Naive thymus-derived CD4-positive, alpha-beta T cell (primary cell): Measurements from ENCODE around the gene COMMD8. TPM values are rescaled to one million over a fixed set of nuclear protein-coding genes. Genes with fewer than 3 reads are reported as not detected.

ENCODE experiments used
- ATAC-seq: fragments of 150-1000 bp; cut with Tn5 transposase; 2 replicates; pipeline ENCODE4 v1.10.0; 2021; ENCODE audit warnings: mild to moderate bottlenecking, moderate library complexity
- CTCF ChIA-PET: fragments of 350-600 bp; sonication (Branson Sonifier 250); formaldehyde crosslinking; loops from one replicate; lab custom pipeline; 2021; ENCODE audit warnings: antibody characterized with exemption; lab: Charles Lee
- POLR2A ChIA-PET: fragments of 350-600 bp; sonication (Branson Sonifier 250); formaldehyde crosslinking; loops from one replicate; lab custom pipeline; 2021; ENCODE audit warnings: antibody characterized with exemption, inconsistent platforms; lab: Charles Lee
- DNase-seq, 9 donors: peaks; one replicate each; pipeline versions ENCODE4 v3.0.0 to v3.0.0-alpha.2; 2020 to 2022; ENCODE audit warnings: mixed read lengths in 1 of 9
- H3K27ac ChIP-seq: one replicate; pipeline ENCODE4 v1.7.0; 2013; ENCODE audit warnings: mild to moderate bottlenecking, low read depth, low read length, moderate library complexity
- H3K27me3 ChIP-seq, 2 donors: one replicate each; pipeline ENCODE4 v1.7.0; 2013; ENCODE audit warnings: low read length in 2 of 2, mild to moderate bottlenecking in 2 of 2, moderate library complexity in 2 of 2; ENCODE audit not compliant: control insufficient read depth in 2 of 2, insufficient read depth in 2 of 2
- H3K36me3 ChIP-seq, 3 experiments: 1 replicate in 2 of 3; 2 replicates in 1 of 3; pipeline ENCODE4 v1.7.0; 2013; ENCODE audit warnings: low read length in 3 of 3, mild to moderate bottlenecking in 3 of 3, moderate library complexity in 1 of 3; ENCODE audit not compliant: insufficient read depth in 3 of 3, control insufficient read depth in 2 of 3
- H3K4me1 ChIP-seq, 2 donors: one replicate each; pipeline ENCODE4 v1.7.0; 2013; ENCODE audit warnings: low read length in 2 of 2, mild to moderate bottlenecking in 2 of 2, moderate library complexity in 1 of 2; ENCODE audit not compliant: control insufficient read depth in 2 of 2, insufficient read depth in 2 of 2
- H3K4me3 ChIP-seq: 2 replicates; pipeline ENCODE4 v1.7.0; 2013; ENCODE audit warnings: mild to moderate bottlenecking, low read length
- H3K9me3 ChIP-seq, 3 experiments: 1 replicate in 2 of 3; 2 replicates in 1 of 3; pipeline ENCODE4 v1.7.0; 2013; ENCODE audit warnings: low read length in 3 of 3; ENCODE audit not compliant: control insufficient read depth in 2 of 3
- H3K27ac Mint-ChIP-seq, 9 donors: one replicate each; pipeline ENCODE4 v1.8.0; 2020 to 2022; ENCODE audit warnings: mixed read lengths in 9 of 9, mild to moderate bottlenecking in 8 of 9, moderate library complexity in 5 of 9, inconsistent platforms in 2 of 9
- H3K27me3 Mint-ChIP-seq, 5 donors: one replicate each; pipeline ENCODE4 v1.8.0; 2021 to 2022; ENCODE audit warnings: mixed read lengths in 5 of 5, mild to moderate bottlenecking in 1 of 5
- H3K36me3 Mint-ChIP-seq, 5 donors: one replicate each; pipeline ENCODE4 v1.8.0; 2020 to 2022; ENCODE audit warnings: mixed read lengths in 5 of 5, mild to moderate bottlenecking in 3 of 5, inconsistent platforms in 1 of 5
- H3K4me1 Mint-ChIP-seq, 7 donors: one replicate each; pipeline ENCODE4 v1.8.0; 2020 to 2022; ENCODE audit warnings: mixed read lengths in 7 of 7, mild to moderate bottlenecking in 3 of 7, inconsistent platforms in 1 of 7
- H3K4me3 Mint-ChIP-seq, 10 donors: one replicate each; pipeline ENCODE4 v1.8.0; 2020 to 2022; ENCODE audit warnings: mild to moderate bottlenecking in 10 of 10, mixed read lengths in 10 of 10, moderate library complexity in 6 of 10, inconsistent platforms in 2 of 10
- H3K9me3 Mint-ChIP-seq, 11 donors: one replicate each; pipeline ENCODE4 v1.8.0; 2020 to 2022; ENCODE audit warnings: mixed read lengths in 11 of 11, mild to moderate bottlenecking in 4 of 11, inconsistent platforms in 1 of 11, moderate library complexity in 1 of 11
- intact Hi-C, 2 donors: fragments of 100-400 bp; cut with micrococcal nuclease; formaldehyde crosslinking; loops; one replicate each; pipeline ENCODE4 v1.15.1; 2023
- polyA plus RNA-seq, 2 donors: library from polyadenylated mRNA; unstranded; fragments of 300-500 nt; fragmentation: Illumina TruSeq; gene quantifications; one replicate each; pipeline ENCODE4 v1.2.3, GENCODE V29; 2021
- total RNA-seq, 6 experiments: library from RNA in 5 of 6; stranded (reverse) in 5 of 6; gene quantifications; 1 replicate in 5 of 6; 2 replicates in 1 of 6; pipeline ENCODE4 v1.2.3 and lab custom pipeline; 2021 to 2026

Gene COMMD8
- total and polyA plus RNA-seq, 7 experiments from 2014 or later: 8.4 to 48.5 (median 17.4) TPM

GRCh38 chr4:47468706-47469365 is 5.3 kb upstream of the COMMD8 start:
- no peak overlapping the region for H3K4me3 ChIP-seq
- POLR2A ChIA-PET: no interaction called here
- H3K27ac Mint-ChIP-seq: no peak overlapping the region
- no peaks in the 10 kb centered on the region for H3K9me3 Mint-ChIP-seq
- H3K27me3 Mint-ChIP-seq: peaks cover 5 to 25% (median 12%) of the 10 kb centered on the region in 5 donors
- no peak overlapping the region for H3K4me3 Mint-ChIP-seq
- peaks cover 0 to 3% (median 2%) of the 10 kb centered on the region in 7 donors for H3K4me1 Mint-ChIP-seq
- peaks cover 0 to 3% of the 10 kb centered on the region in 2 donors for H3K4me1 ChIP-seq
- H3K27ac ChIP-seq: no peak overlapping the region
- no peak for DNase-seq
- ATAC-seq: no peak
- no peaks in the 10 kb centered on the region for H3K36me3 Mint-ChIP-seq
- H3K36me3 ChIP-seq: no peaks in the 10 kb centered on the region
- CTCF ChIA-PET: no interaction called here
- intact Hi-C loops: loop anchor here in 1 of 2 donors (10.0 kb wide), 2 partner anchors 454 to 806 kb away; no protein-coding TSS in a partner anchor
- no peaks in the 10 kb centered on the region for H3K9me3 ChIP-seq
- no peaks in the 10 kb centered on the region for H3K27me3 ChIP-seq

- H3K27ac ChIP-seq: no peak overlapping the region
- Mint-ChIP-seq H3K4me3 (no peak overlapping the region), H3K27ac (no peak overlapping the region), H3K9me3 (no peaks in the 10 kb centered on the region), H3K4me1 (peaks cover 13 to 26% (median 23%) of the 10 kb centered on the region in 7 donors), H3K36me3 (peaks cover 0 to 1% (median 0%) of the 10 kb centered on the region in 5 donors), H3K27me3 (peaks cover 0 to 9% (median 5%) of the 10 kb centered on the region in 5 donors)
- ATAC-seq (no peak), DNase-seq (no peak)
- no peaks in the 10 kb centered on the region for H3K9me3 ChIP-seq
- H3K4me1 ChIP-seq: peaks cover 9 to 17% of the 10 kb centered on the region in 2 donors
- no peaks in the 10 kb centered on the region for H3K27me3 ChIP-seq
- H3K36me3 ChIP-seq: no peaks in the 10 kb centered on the region
- POLR2A ChIA-PET: no interaction called here
- intact Hi-C loops: loop anchor here in 1 of 2 donors (10.0 kb wide), 2 partner anchors 451 to 809 kb away; no protein-coding TSS in a partner anchor
- CTCF ChIA-PET: no interaction called here
- H3K4me3 ChIP-seq: no peak overlapping the region
Measured at GRCh38 chr4:47466056-47466785, 2.7 kb upstream of the COMMD8 start.

GRCh38 chr4:47465004-47465403 is 1.5 kb upstream of the COMMD8 start:
- CTCF ChIA-PET: interaction anchor here (0.5 kb wide), 1 partner anchor 881 kb away, joined by 3 read pairs; no protein-coding TSS in a partner anchor
- Mint-ChIP-seq H3K4me1 (peaks cover 20 to 35% (median 31%) of the 10 kb centered on the region in 7 donors), H3K27me3 (peaks cover 0 to 7% (median 5%) of the 10 kb centered on the region in 5 donors), H3K36me3 (peaks cover 0 to 1% (median 0%) of the 10 kb centered on the region in 5 donors), H3K27ac (peak overlapping the region in 1 of 9 donors; percentile 97), H3K4me3 (no peak overlapping the region), H3K9me3 (no peaks in the 10 kb centered on the region)
- no peak overlapping the region for H3K27ac ChIP-seq
- POLR2A ChIA-PET: interaction anchor here (3.5 kb wide), 1 partner anchor 19 kb away, joined by 28 read pairs; the partner anchor contains the start of gene ATP10D
- no peaks in the 10 kb centered on the region for H3K27me3 ChIP-seq
- no peaks in the 10 kb centered on the region for H3K9me3 ChIP-seq
- intact Hi-C loops: loop anchor here in 1 of 2 donors (10.0 kb wide), 2 partner anchors 450 to 810 kb away; no protein-coding TSS in a partner anchor
- no peak overlapping the region for H3K4me3 ChIP-seq
- peaks cover 9 to 17% of the 10 kb centered on the region in 2 donors for H3K4me1 ChIP-seq
- ATAC-seq (no peak), DNase-seq (no peak)
- H3K36me3 ChIP-seq: no peaks in the 10 kb centered on the region

- peak overlapping the region; percentile 82 for H3K4me3 ChIP-seq
- peak overlapping the region; percentile 74 for H3K27ac ChIP-seq
- H3K27me3 ChIP-seq: no peaks in the 10 kb centered on the region
- no peaks in the 10 kb centered on the region for H3K9me3 ChIP-seq
- H3K9me3 Mint-ChIP-seq: no peaks in the 10 kb centered on the region
- peak in 1 of 9 donors; percentile 9 for DNase-seq
- H3K4me1 Mint-ChIP-seq: peaks cover 20 to 51% (median 38%) of the 10 kb centered on the region in 7 donors
- intact Hi-C loops: loop anchor here (1.0 to 10.0 kb wide), 13 partner anchors 9 to 1368 kb away; partner anchors contain the start of genes ATP10D (in 2 of the 2), NFXL1 (in 2 of the 2), SLAIN2 (in 2 of the 2) and FRYL (in 1 of the 2)
- ATAC-seq: no peak
- peaks cover 0 to 7% (median 0%) of the 10 kb centered on the region in 3 experiments for H3K36me3 ChIP-seq
- H3K4me1 ChIP-seq: peaks cover 9 to 17% of the 10 kb centered on the region in 2 donors
- ChIA-PET POLR2A (interaction anchor here (0.7 to 3.5 kb wide), 5 partner anchors 16 to 884 kb away, joined by 3 to 28 read pairs (median 4); partner anchors contain the start of gene ATP10D), CTCF (interaction anchor here (0.6 to 1.0 kb wide), 3 partner anchors 22 to 107 kb away, joined by 3 read pairs; partner anchors contain the start of gene ATP10D)
- H3K27ac Mint-ChIP-seq: peak overlapping the region; percentile 76 to 97 (median 95)
- no peaks in the 10 kb centered on the region for H3K27me3 Mint-ChIP-seq
- peak overlapping the region; percentile 77 to 93 (median 90) for H3K4me3 Mint-ChIP-seq
- peaks cover 0 to 18% (median 9%) of the 10 kb centered on the region in 5 donors for H3K36me3 Mint-ChIP-seq
Measured at GRCh38 chr4:47462799-47463234, 685 bp downstream of the COMMD8 start.

- H3K27ac ChIP-seq: no peak overlapping the region
- no peaks in the 10 kb centered on the region for H3K27me3 ChIP-seq
- no peak for ATAC-seq
- H3K4me3 ChIP-seq: no peak overlapping the region
- peak overlapping the region in 3 of 9 donors; percentile 7 to 48 (median 13) for H3K27ac Mint-ChIP-seq
- no peaks in the 10 kb centered on the region for H3K9me3 ChIP-seq
- H3K4me3 Mint-ChIP-seq: no peak overlapping the region
- ChIA-PET POLR2A (interaction anchor here (0.6 kb wide), 1 partner anchor 118 kb away, joined by 5 read pairs; no protein-coding TSS in a partner anchor), CTCF (no interaction called here)
- peaks cover 0 to 1% (median 0%) of the 10 kb centered on the region in 11 donors for H3K9me3 Mint-ChIP-seq
- peaks cover 9 to 62% (median 28%) of the 10 kb centered on the region in 5 donors for H3K36me3 Mint-ChIP-seq
- H3K4me1 ChIP-seq: peaks cover 0 to 6% of the 10 kb centered on the region in 2 donors
- H3K27me3 Mint-ChIP-seq: no peaks in the 10 kb centered on the region
- peaks cover 0 to 11% (median 7%) of the 10 kb centered on the region in 7 donors for H3K4me1 Mint-ChIP-seq
- intact Hi-C loops: no loop called here
- peaks cover 0 to 20% (median 4%) of the 10 kb centered on the region in 3 experiments for H3K36me3 ChIP-seq
- no peak for DNase-seq
Measured at GRCh38 chr4:47451657-47452056, 11.8 kb downstream of the COMMD8 start.

- no peaks in the 10 kb centered on the region for H3K27me3 ChIP-seq
- H3K36me3 ChIP-seq: no peaks in the 10 kb centered on the region
- H3K27me3 Mint-ChIP-seq: no peaks in the 10 kb centered on the region
- no peaks in the 10 kb centered on the region for H3K9me3 ChIP-seq
- H3K27ac ChIP-seq: no peak overlapping the region
- no peak overlapping the region for H3K4me3 ChIP-seq
- ATAC-seq (no peak), DNase-seq (no peak)
- H3K4me1 Mint-ChIP-seq: peaks cover 5 to 20% (median 9%) of the 10 kb centered on the region in 7 donors
- ChIA-PET CTCF (no interaction called here), POLR2A (no interaction called here)
- H3K36me3 Mint-ChIP-seq: peaks cover 0 to 49% (median 8%) of the 10 kb centered on the region in 5 donors
- no peak overlapping the region for H3K27ac Mint-ChIP-seq
- intact Hi-C loops: no loop called here
- no peaks in the 10 kb centered on the region for H3K4me1 ChIP-seq
- H3K9me3 Mint-ChIP-seq: no peaks in the 10 kb centered on the region
- no peak overlapping the region for H3K4me3 Mint-ChIP-seq
Measured at GRCh38 chr4:47444031-47444430, 19.5 kb downstream of the COMMD8 start.
